Loucy (cell line): ENCODE measurements around the gene THADA.

ENCODE experiments used
- H2AFZ ChIP-seq: fragments of 200-600 bp; sonication (generic); 2 replicates; pipeline ENCODE4 v1.6.0; 2016; ENCODE audit warnings: antibody characterized with exemption, mild to moderate bottlenecking, low read length, moderate library complexity
- H3F3A ChIP-seq: fragments of 200-600 bp; 2 replicates; pipeline ENCODE4 v1.6.0; 2016; ENCODE audit warnings: antibody characterized with exemption, low read depth, mild to moderate bottlenecking
- H3K27me3 ChIP-seq: fragments of 200-600 bp; sonication (generic); 2 replicates; pipeline ENCODE4 v1.6.1; 2014; ENCODE audit warnings: low read length, mild to moderate bottlenecking; ENCODE audit not compliant: insufficient read depth, poor library complexity, severe bottlenecking
- H3K36me3 ChIP-seq: fragments of 200-600 bp; sonication (generic); 2 replicates; pipeline ENCODE4 v1.6.1; 2016; ENCODE audit warnings: low read length; ENCODE audit not compliant: insufficient read depth
- H3K4me1 ChIP-seq: fragments of 200-600 bp; sonication (generic); 2 replicates; pipeline ENCODE4 v1.5.1; 2014; ENCODE audit warnings: low read length, mild to moderate bottlenecking; ENCODE audit not compliant: insufficient read depth, poor library complexity, severe bottlenecking
- H3K4me2 ChIP-seq: fragments of 200-600 bp; sonication (generic); 2 replicates; pipeline ENCODE4 v1.6.0; 2014; ENCODE audit warnings: antibody characterized with exemption, low read length, low read depth, mild to moderate bottlenecking; ENCODE audit not compliant: poor library complexity, severe bottlenecking
- H3K4me3 ChIP-seq: fragments of 200-600 bp; sonication (generic); 2 replicates; pipeline ENCODE4 v1.5.1; 2014; ENCODE audit warnings: low read length, mild to moderate bottlenecking, mixed read lengths; ENCODE audit not compliant: poor library complexity, severe bottlenecking
- H3K79me2 ChIP-seq: fragments of 200-600 bp; sonication (generic); 2 replicates; pipeline ENCODE4 v1.6.1; 2014; ENCODE audit warnings: low read length; ENCODE audit not compliant: insufficient read depth
- H3K9ac ChIP-seq: fragments of 200-600 bp; sonication (generic); 2 replicates; pipeline ENCODE4 v1.6.0; 2014; ENCODE audit warnings: mild to moderate bottlenecking, low read depth, low read length, moderate library complexity; ENCODE audit not compliant: poor library complexity, severe bottlenecking
- H3K9me2 ChIP-seq: fragments of 200-600 bp; sonication (generic); replicated peaks from 2 replicates; pipeline ENCODE4 v1.6.1; 2016; ENCODE audit warnings: low read depth, low read length, mixed read lengths
- H3K9me3 ChIP-seq: fragments of 200-600 bp; sonication (generic); 2 replicates; pipeline ENCODE4 v1.6.1; 2014; ENCODE audit warnings: mild to moderate bottlenecking, antibody characterized with exemption, low read length, low read depth; ENCODE audit not compliant: insufficient read depth
- H4K20me1 ChIP-seq: fragments of 200-600 bp; sonication (generic); 2 replicates; pipeline ENCODE4 v1.6.0; 2014; ENCODE audit warnings: antibody characterized with exemption, low read length, mild to moderate bottlenecking; ENCODE audit not compliant: insufficient read depth, poor library complexity, severe bottlenecking
- CTCF ChIP-seq: fragments of 200-600 bp; sonication (generic); conservative IDR thresholded peaks from 2 replicates; pipeline ENCODE4 v1.5.1; 2014; ENCODE audit warnings: mild to moderate bottlenecking, antibody characterized with exemption, low read length
- EZH2phosphoT487 ChIP-seq: fragments of 200-600 bp; IDR thresholded peaks from 2 replicates; pipeline ENCODE4 v1.6.1; 2018; ENCODE audit warnings: antibody characterized with exemption, mild to moderate bottlenecking, moderate library complexity, borderline replicate concordance

The THADA gene

GRCh38 chr2:43444989-43445645 lies 150.7 kb downstream of the THADA start:
- H2AFZ ChIP-seq: no peak overlapping the region
- TF ChIP-seq CTCF (no peak), EZH2phosphoT487 (no peak)

GRCh38 chr2:43443282-43443681 lies 152.6 kb downstream of the THADA start:
- Histone ChIP-seq H3K9ac (no peak overlapping the region), H3K36me3 (no peaks in the 10 kb centered on the region; the same call in 1 of the 2 replicates), H3K79me2 (no peaks in the 10 kb centered on the region), H3K4me1 (peaks cover 17% of the 10 kb centered on the region), H2AFZ (no peak overlapping the region), H3K9me2 (no peaks in the 10 kb centered on the region), H3K9me3 (no peaks in the 10 kb centered on the region), H4K20me1 (no peaks in the 10 kb centered on the region), H3K27me3 (no peaks in the 10 kb centered on the region), H3F3A (no peaks in the 10 kb centered on the region), H3K4me3 (no peak overlapping the region), H3K4me2 (no peak overlapping the region)
- no peak for TF ChIP-seq CTCF
- no peak for TF ChIP-seq EZH2phosphoT487

More at GRCh38 chr2:43444989-43445645, 150.7 kb downstream of the THADA start:
- Histone ChIP-seq H3K9me3 (no peaks in the 10 kb centered on the region), H3K4me2 (no peak overlapping the region), H3K4me3 (no peak overlapping the region), H3K4me1 (peaks cover 17% of the 10 kb centered on the region), H3K36me3 (no peaks in the 10 kb centered on the region; the same call in 1 of the 2 replicates), H3K79me2 (no peaks in the 10 kb centered on the region), H4K20me1 (no peaks in the 10 kb centered on the region), H3F3A (no peaks in the 10 kb centered on the region), H3K9ac (no peak overlapping the region), H3K9me2 (no peaks in the 10 kb centered on the region), H3K27me3 (no peaks in the 10 kb centered on the region)

- H3K4me2 ChIP-seq: no peak overlapping the region
- H3K4me1 ChIP-seq: peaks cover 17% of the 10 kb centered on the region
- no peaks in the 10 kb centered on the region for H3K79me2 ChIP-seq
- H3K9ac ChIP-seq: no peak overlapping the region
- no peaks in the 10 kb centered on the region for H4K20me1 ChIP-seq
- H3K4me3 ChIP-seq: no peak overlapping the region
- H3K27me3 ChIP-seq: no peaks in the 10 kb centered on the region
- no peaks in the 10 kb centered on the region for H3F3A ChIP-seq
- H3K9me2 ChIP-seq: no peaks in the 10 kb centered on the region
- TF ChIP-seq EZH2phosphoT487: no peak
- no peak for TF ChIP-seq CTCF
- no peak overlapping the region for H2AFZ ChIP-seq
- H3K9me3 ChIP-seq: no peaks in the 10 kb centered on the region
- no peaks in the 10 kb centered on the region; the same call in 1 of the 2 replicates for H3K36me3 ChIP-seq
Measured at GRCh38 chr2:43441195-43441594, 154.6 kb downstream of the THADA start.
